ENCODE measurements around the gene MZT2B. TPM values are rescaled to one million over a fixed set of nuclear protein-coding genes. Genes with fewer than 3 reads are reported as not detected.
"Not testable (repeated sequence)": the region's sequence is repeated elsewhere in the genome, so short reads cannot be mapped to it uniquely, and the experiment has no call there.

MZT2B gene
- total RNA-seq, 1 experiment from 2014 or later = 268 TPM

- peak; percentile 95 for DNase-seq
- H3K36me3 ChIP-seq (replicated peaks; ENCODE audit: control insufficient read depth, insufficient read depth, low read length) = no peaks in the 10 kb centered on the region; the same call in 1 of the 2 replicates
- no peaks in the 10 kb centered on the region for H3K27me3 ChIP-seq (ENCODE audit: control insufficient read depth, insufficient read depth, low read length)
- H3K4me3 ChIP-seq (ENCODE audit: insufficient read depth, low read depth, low read length) = peak within 1 kb of the TSS; percentile 95
Measured at GRCh38 chr2:130181325-130181879, 660 bp upstream of the MZT2B start, which contains the start of gene SMPD4. Gene SMPD4, minus strand, starts transcription at chr2:130181602. Its CDS starts 5,010 bp downstream, at chr2:130176592.

- H3K36me3 ChIP-seq (replicated peaks; ENCODE audit: control insufficient read depth, insufficient read depth, low read length); H3K27me3 ChIP-seq (ENCODE audit: control insufficient read depth, insufficient read depth, low read length); DNase-seq: not testable (repeated sequence)
- H3K4me3 ChIP-seq (ENCODE audit: insufficient read depth, low read depth, low read length) = peak overlapping the region; percentile 46
Measured at GRCh38 chr2:130182826-130183511, 907 bp downstream of the MZT2B start.

- no peak for DNase-seq
- Histone ChIP-seq H3K36me3 (replicated peaks; ENCODE audit: control insufficient read depth, insufficient read depth, low read length) (no peaks in the 10 kb centered on the region), H3K27me3 (ENCODE audit: control insufficient read depth, insufficient read depth, low read length) (no peaks in the 10 kb centered on the region), H3K4me3 (ENCODE audit: insufficient read depth, low read depth, low read length) (no peak overlapping the region)
Measured at GRCh38 chr2:130183512-130184373, 1.7 kb downstream of the MZT2B start.

- Histone ChIP-seq H3K4me3 (ENCODE audit: insufficient read depth, low read depth, low read length) (no peak overlapping the region), H3K36me3 (replicated peaks; ENCODE audit: control insufficient read depth, insufficient read depth, low read length) (no peaks in the 10 kb centered on the region), H3K27me3 (ENCODE audit: control insufficient read depth, insufficient read depth, low read length) (no peaks in the 10 kb centered on the region)
- DNase-seq = no peak
Measured at GRCh38 chr2:130185436-130185835, 3.4 kb downstream of the MZT2B start.

GRCh38 chr2:130185896-130186295 lies 3.8 kb downstream of the MZT2B start:
- Histone ChIP-seq H3K27me3 (ENCODE audit: control insufficient read depth, insufficient read depth, low read length) (no peaks in the 10 kb centered on the region), H3K36me3 (replicated peaks; ENCODE audit: control insufficient read depth, insufficient read depth, low read length) (no peaks in the 10 kb centered on the region), H3K4me3 (ENCODE audit: insufficient read depth, low read depth, low read length) (no peak overlapping the region)
- no peak for DNase-seq

- no peak overlapping the region for H3K4me3 ChIP-seq (ENCODE audit: insufficient read depth, low read depth, low read length)
- no peaks in the 10 kb centered on the region for H3K36me3 ChIP-seq (replicated peaks; ENCODE audit: control insufficient read depth, insufficient read depth, low read length)
- no peak for DNase-seq
- H3K27me3 ChIP-seq (ENCODE audit: control insufficient read depth, insufficient read depth, low read length) = no peaks in the 10 kb centered on the region
Measured at GRCh38 chr2:130186391-130186790, 4.3 kb downstream of the MZT2B start.

GRCh38 chr2:130187268-130187667 lies 5.2 kb downstream of the MZT2B start:
- no peak for DNase-seq
- no peak overlapping the region for H3K4me3 ChIP-seq (ENCODE audit: insufficient read depth, low read depth, low read length)
- H3K36me3 ChIP-seq (replicated peaks; ENCODE audit: control insufficient read depth, insufficient read depth, low read length) = no peaks in the 10 kb centered on the region
- no peaks in the 10 kb centered on the region for H3K27me3 ChIP-seq (ENCODE audit: control insufficient read depth, insufficient read depth, low read length)

- not testable (repeated sequence) for H3K36me3 ChIP-seq (replicated peaks; ENCODE audit: control insufficient read depth, insufficient read depth, low read length); DNase-seq; H3K4me3 ChIP-seq (ENCODE audit: insufficient read depth, low read depth, low read length); H3K27me3 ChIP-seq (ENCODE audit: control insufficient read depth, insufficient read depth, low read length)
Measured at GRCh38 chr2:130187859-130188792, 6.1 kb downstream of the MZT2B start.

GRCh38 chr2:130188958-130189357 lies 6.9 kb downstream of the MZT2B start:
- DNase-seq; H3K27me3 ChIP-seq (ENCODE audit: control insufficient read depth, insufficient read depth, low read length); H3K4me3 ChIP-seq (ENCODE audit: insufficient read depth, low read depth, low read length); H3K36me3 ChIP-seq (replicated peaks; ENCODE audit: control insufficient read depth, insufficient read depth, low read length): not testable (repeated sequence)

- Histone ChIP-seq H3K27me3 (ENCODE audit: control insufficient read depth, insufficient read depth, low read length) (no peaks in the 10 kb centered on the region), H3K4me3 (ENCODE audit: insufficient read depth, low read depth, low read length) (no peak overlapping the region), H3K36me3 (replicated peaks; ENCODE audit: control insufficient read depth, insufficient read depth, low read length) (no peaks in the 10 kb centered on the region)
- peak; percentile 10 for DNase-seq
Measured at GRCh38 chr2:130190237-130190636, 8.2 kb downstream of the MZT2B start.

- not testable (repeated sequence) for DNase-seq; H3K27me3 ChIP-seq (ENCODE audit: control insufficient read depth, insufficient read depth, low read length); H3K4me3 ChIP-seq (ENCODE audit: insufficient read depth, low read depth, low read length); H3K36me3 ChIP-seq (replicated peaks; ENCODE audit: control insufficient read depth, insufficient read depth, low read length)
Measured at GRCh38 chr2:130191319-130191718, 9.3 kb downstream of the MZT2B start.

GRCh38 chr2:130192451-130192850 lies 10.4 kb downstream of the MZT2B start:
- H3K27me3 ChIP-seq (ENCODE audit: control insufficient read depth, insufficient read depth, low read length); H3K36me3 ChIP-seq (replicated peaks; ENCODE audit: control insufficient read depth, insufficient read depth, low read length); H3K4me3 ChIP-seq (ENCODE audit: insufficient read depth, low read depth, low read length); DNase-seq: not testable (repeated sequence)

- not testable (repeated sequence) for H3K36me3 ChIP-seq (replicated peaks; ENCODE audit: control insufficient read depth, insufficient read depth, low read length); DNase-seq; H3K4me3 ChIP-seq (ENCODE audit: insufficient read depth, low read depth, low read length); H3K27me3 ChIP-seq (ENCODE audit: control insufficient read depth, insufficient read depth, low read length)
Measured at GRCh38 chr2:130193824-130194223, 11.8 kb downstream of the MZT2B start.

- H3K27me3 ChIP-seq (ENCODE audit: control insufficient read depth, insufficient read depth, low read length); DNase-seq; H3K4me3 ChIP-seq (ENCODE audit: insufficient read depth, low read depth, low read length); H3K36me3 ChIP-seq (replicated peaks; ENCODE audit: control insufficient read depth, insufficient read depth, low read length): not testable (repeated sequence)
Measured at GRCh38 chr2:130195089-130195635, 13.1 kb downstream of the MZT2B start.
